GM12878 (cell line): ENCODE data around the gene SNAP29. TPM values are rescaled to one million over a fixed set of nuclear protein-coding genes. Genes with fewer than 3 reads are reported as not detected.
"Not testable (repeated sequence)": the region's sequence is repeated elsewhere in the genome, so short reads cannot be mapped to it uniquely, and the experiment has no call there.

Experiments
- ATAC-seq: fragments of 200-7000 bp; cut with Tn5 transposase; 3 replicates; pipeline ENCODE4 v1.9.1; 2020; ENCODE audit warnings: mild to moderate bottlenecking, moderate library complexity
- BruUV-seq: library from RNA; stranded (reverse); fragments of 400-500 nt; replicated peaks from 2 replicates; lab custom pipeline; 2021; lab: Mats Ljungman, UMichigan
- CTCF ChIA-PET: fragments of 300-600 bp; sonication (Branson Sonifier 250); formaldehyde crosslinking; extraction: SDS; loops from one replicate; lab custom pipeline; 2021; ENCODE audit warnings: inconsistent platforms; lab: Yijun Ruan, JAX
- POLR2A ChIA-PET: fragments of 350-600 bp; formaldehyde crosslinking; extraction: SDS; loops from one replicate; lab custom pipeline; 2021; ENCODE audit warnings: inconsistent platforms; lab: Charles Lee
- RAD21 ChIA-PET: fragments of 300-600 bp; sonication (Branson Sonifier 250); formaldehyde crosslinking; loops from one replicate; lab custom pipeline; 2023; ENCODE audit warnings: antibody characterized with exemption; ENCODE audit not compliant: unreplicated experiment; lab: Charles Lee
- SMC1A ChIA-PET: fragments of 300-600 bp; sonication (Branson Sonifier 250); formaldehyde crosslinking; loops from one replicate; lab custom pipeline; 2023; ENCODE audit not compliant: unreplicated experiment, uncharacterized antibody; lab: Charles Lee
- DNase-seq: peaks from one replicate; pipeline ENCODE4 v3.0.0-alpha.2; 2011; ENCODE audit warnings: low read depth, low spot score
- FAIRE-seq: peaks from 3 replicates; lab custom pipeline; 2011; peaks lifted over from hg19 to GRCh38; lab: Jason Lieb, UNC
- H2AFZ ChIP-seq: 2 replicates; pipeline ENCODE4 v1.6.0; 2011; ENCODE audit warnings: low read depth, low read length, control low read depth; ENCODE audit not compliant: control insufficient read depth
- H3K27ac ChIP-seq: 2 replicates; pipeline ENCODE4 v1.5.1; 2011; ENCODE audit warnings: control low read depth; ENCODE audit not compliant: control insufficient read depth, insufficient read depth
- H3K27me3 ChIP-seq, 2 experiments: replicated peaks in 1 of 2; 2 replicates each; pipeline versions ENCODE4 v1.6.0 to v1.6.1; 2011; ENCODE audit warnings: low read length in 1 of 2; ENCODE audit not compliant: control insufficient read depth in 2 of 2, insufficient read depth in 2 of 2
- H3K36me3 ChIP-seq, 2 experiments: 2 replicates each; pipeline ENCODE4 v1.5.1; 2011; ENCODE audit warnings: low read length in 1 of 2; ENCODE audit not compliant: control insufficient read depth in 2 of 2, insufficient read depth in 2 of 2
- H3K4me1 ChIP-seq: 2 replicates; pipeline ENCODE4 v1.6.1; 2011; ENCODE audit warnings: mild to moderate bottlenecking, low read length, moderate library complexity, mixed read lengths; ENCODE audit not compliant: control insufficient read depth, insufficient read depth
- H3K4me2 ChIP-seq: 2 replicates; pipeline ENCODE4 v1.6.0; 2011; ENCODE audit warnings: control low read depth; ENCODE audit not compliant: control insufficient read depth, insufficient read depth
- H3K4me3 ChIP-seq: fragments of 200-600 bp; sonication (generic); 2 replicates; pipeline ENCODE4 v1.5.1; 2016
- H3K79me2 ChIP-seq: 2 replicates; pipeline ENCODE4 v1.6.0; 2011; ENCODE audit warnings: low read length; ENCODE audit not compliant: control insufficient read depth, insufficient read depth
- H3K9ac ChIP-seq: 2 replicates; pipeline ENCODE4 v1.8.0; 2011; ENCODE audit warnings: low read length, control low read depth, mixed read lengths; ENCODE audit not compliant: control insufficient read depth, insufficient read depth
- H3K9me3 ChIP-seq: replicated peaks from 3 replicates; pipeline ENCODE4 v1.5.1; 2011; ENCODE audit warnings: mild to moderate bottlenecking, low read length; ENCODE audit not compliant: control insufficient read depth, insufficient read depth
- H4K20me1 ChIP-seq: 2 replicates; pipeline ENCODE4 v1.6.0; 2011; ENCODE audit not compliant: control insufficient read depth, insufficient read depth
- GABPA ChIP-seq: IDR thresholded peaks from 2 replicates; pipeline ENCODE4 v1.6.1; 2014; ENCODE audit warnings: antibody characterized with exemption, low read depth, mild to moderate bottlenecking, inconsistent platforms
- MEF2B ChIP-seq: fragments of 450-650 bp; IDR thresholded peaks from 2 replicates; pipeline ENCODE4 v1.6.1; 2018; ENCODE audit warnings: mild to moderate bottlenecking, moderate library complexity; ENCODE audit not compliant: partially characterized antibody, poor library complexity, severe bottlenecking
- NFYA ChIP-seq: IDR thresholded peaks from 2 replicates; pipeline ENCODE4 v1.6.1; 2011; ENCODE audit warnings: low read depth, mild to moderate bottlenecking, low read length, improper control_type of control experiment, borderline replicate concordance
- NR2C1 ChIP-seq: fragments of 450-650 bp; IDR thresholded peaks from 2 replicates; pipeline ENCODE4 v1.6.1; 2017; ENCODE audit warnings: antibody characterized with exemption, mild to moderate bottlenecking, moderate library complexity
- SRF ChIP-seq, 2 experiments: IDR thresholded peaks; 2 replicates each; pipeline ENCODE4 v1.6.1; 2011; ENCODE audit warnings: low read depth in 2 of 2, low read length in 2 of 2, mild to moderate bottlenecking in 1 of 2, moderate library complexity in 1 of 2
- WGBS: methylation state at CpG from one replicate; pipeline ENCODE4 v1.1.6; 2016; ENCODE audit warnings: low lambda C conversion rate; ENCODE audit not compliant: insufficient replicate concordance, insufficient coverage; ENCODE audit errors: missing lambda C conversion rate; 5-methylcytosine and 5-hydroxymethylcytosine counted together
- in situ Hi-C: fragments of 300-500 bp; cut with MboI; formaldehyde crosslinking; loops from 9 replicates; pipeline ENCODE4 v1.14.3; 2018; ENCODE audit warnings: mixed read lengths
- intact Hi-C: fragments of 100-400 bp; cut with micrococcal nuclease; formaldehyde crosslinking; loops from one replicate; pipeline ENCODE4 v1.14.2; 2022; ENCODE audit not compliant: unreplicated experiment
- polyA plus RNA-seq, 11 experiments: library from polyadenylated mRNA; depleted of rRNA in 4 of 11; unstranded in 6 of 11; stranded (reverse) in 5 of 11; fragments of >200 nt; fragmentation: Nextera tagmentation in 4 of 11; fragmentation: Illumina TruSeq in 1 of 11; extraction: Ambion mirVana in 4 of 11; extraction: Trizol in 1 of 11; gene quantifications; 1 replicate in 1 of 11; 2 replicates in 10 of 11; pipeline versions ENCODE4 v1.2.1 to v1.2.3, GENCODE V29; 2011 to 2016; ENCODE audit warnings: inconsistent platforms in 2 of 11, missing spikeins in 2 of 11, low read depth in 1 of 11
- total RNA-seq, 4 experiments: library from RNA; depleted of rRNA in 3 of 4; stranded (reverse); fragments of >200 nt in 3 of 4; fragmentation: Illumina TruSeq in 1 of 4; extraction: Trizol in 1 of 4; gene quantifications; 2 replicates each; pipeline versions ENCODE4 v1.2.1 to v1.2.3, GENCODE V29; 2013 to 2021

SNAP29 gene
- total and polyA plus RNA-seq, 10 of the 15 experiments (the other 5 are each of a cell fraction or from before 2014, with no cell fraction given): 4.7 to 45.7 (median 27.9) TPM

DNA sequence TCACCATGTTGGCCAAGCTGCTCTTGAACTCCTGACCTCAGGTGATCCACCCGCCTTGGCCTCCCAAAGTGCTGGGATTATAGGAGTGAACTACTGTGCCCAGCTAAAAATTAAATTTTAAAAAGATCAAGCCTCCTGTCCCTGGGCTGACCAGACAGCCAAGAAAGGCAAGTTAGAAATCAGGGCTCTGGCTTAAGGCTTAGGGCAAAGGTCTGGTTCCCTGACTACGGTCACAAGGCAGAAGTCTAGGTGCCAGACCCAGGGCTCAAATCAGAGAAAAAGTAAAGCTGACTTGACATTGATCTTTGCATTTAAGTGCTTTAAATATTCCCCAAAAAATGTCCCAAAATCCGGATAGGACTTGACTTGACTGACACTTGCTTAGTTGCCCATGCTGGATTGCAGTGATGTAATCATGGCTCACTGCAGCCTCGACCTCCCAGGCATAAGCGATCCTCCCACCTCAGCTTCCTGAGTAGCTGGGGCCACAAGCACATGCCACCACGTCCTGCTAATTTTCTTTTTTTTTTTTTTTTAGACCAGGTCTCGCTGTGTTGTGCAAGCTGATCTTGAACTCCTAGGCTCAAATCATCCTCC, 41.1 kb downstream of the SNAP29 start:
- BruUV-seq: no TSS peak
- ChIA-PET CTCF (interaction anchor here (0.6 kb wide), 1 partner anchor 10 kb away, joined by 4 read pairs; no protein-coding TSS in a partner anchor), SMC1A (no interaction called here), RAD21 (no interaction called here), POLR2A (no interaction called here)
- ATAC-seq (no peak), FAIRE-seq (no peak), DNase-seq (no peak)
- Histone ChIP-seq H3K4me1 (no peaks in the 10 kb centered on the region), H3K36me3 (no peaks in the 10 kb centered on the region), H4K20me1 (no peaks in the 10 kb centered on the region), H3K4me2 (no peak overlapping the region), H3K27ac (no peak overlapping the region), H3K27me3 (no peaks in the 10 kb centered on the region), H3K9ac (no peak overlapping the region), H3K4me3 (no peak overlapping the region), H3K9me3 (no peaks in the 10 kb centered on the region), H2AFZ (no peak overlapping the region), H3K79me2 (no peaks in the 10 kb centered on the region)
- WGBS: 46% methylated on average over 6 of the region's 7 CpGs
- in situ Hi-C loops: no loop called here
- no peak for TF ChIP-seq MEF2B
- no peak for TF ChIP-seq SRF (IDR thresholded peaks at IDR 0.05; ENCODE audit: low read depth in 2 of 2, low read length in 2 of 2)
- no peak for TF ChIP-seq GABPA
- no peak for TF ChIP-seq NR2C1
- TF ChIP-seq NFYA: no peak
- intact Hi-C loops: no loop called here

DNA sequence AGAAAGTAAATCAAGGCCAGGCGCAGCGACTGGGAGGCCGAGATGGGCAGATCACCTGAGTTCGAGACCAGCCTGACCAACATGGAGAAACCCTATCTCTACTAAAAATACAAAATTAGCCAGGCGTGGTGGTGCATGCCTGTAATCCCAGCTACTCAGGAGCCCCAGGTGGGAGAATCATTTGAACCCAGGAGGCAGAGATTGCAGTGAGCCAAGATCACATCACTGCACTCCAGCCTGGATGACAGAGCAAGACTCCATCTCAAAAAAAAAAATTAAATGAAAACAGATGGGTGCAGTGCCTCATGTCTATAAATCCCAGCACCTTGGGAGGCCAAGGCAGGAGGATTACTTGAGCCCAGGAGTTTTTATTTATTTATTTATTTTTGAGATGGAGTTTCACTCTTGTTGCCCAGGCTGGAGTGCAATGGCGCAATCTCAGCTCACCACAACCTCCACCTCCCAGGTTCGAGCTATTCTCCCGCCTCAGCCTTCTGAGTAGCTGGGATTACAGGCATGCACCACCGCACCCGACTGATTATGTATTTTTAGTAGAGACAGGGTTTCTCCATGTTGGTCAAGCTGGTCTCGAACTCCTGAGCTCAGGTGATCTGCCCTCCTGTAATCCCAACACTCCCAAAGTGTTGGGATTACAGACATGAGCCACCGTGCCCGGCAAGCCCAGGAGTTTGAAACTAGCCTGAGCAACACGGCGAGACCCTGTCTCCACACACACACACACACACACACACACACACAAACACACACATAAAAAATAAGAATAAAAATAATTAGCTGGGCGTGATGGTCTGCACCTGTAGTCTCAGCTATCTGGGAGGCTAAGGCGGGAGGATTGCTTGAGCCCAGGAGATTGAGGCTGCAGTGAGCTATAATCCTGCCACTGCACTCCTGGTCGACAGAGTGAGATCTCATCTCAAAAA, 42.6 kb downstream of the SNAP29 start:
- H3K4me1 ChIP-seq, H3K4me3 ChIP-seq, RAD21 ChIA-PET, in situ Hi-C loops, H3K79me2 ChIP-seq, H3K36me3 ChIP-seq, H2AFZ ChIP-seq, H3K9ac ChIP-seq, FAIRE-seq, CTCF ChIA-PET, H3K4me2 ChIP-seq, SMC1A ChIA-PET, H3K27me3 ChIP-seq, H3K9me3 ChIP-seq, BruUV-seq, ATAC-seq, intact Hi-C loops, H3K27ac ChIP-seq, H4K20me1 ChIP-seq, DNase-seq: not testable (repeated sequence)
- POLR2A ChIA-PET: interaction anchor here (0.6 kb wide), 1 partner anchor 120 kb away, joined by 4 read pairs; no protein-coding TSS in a partner anchor
- WGBS: 62% methylated on average over 18 of the region's 18 CpGs
